Measurements from ENCODE around the gene RAB34. TPM values are rescaled to one million over a fixed set of nuclear protein-coding genes. Genes with fewer than 3 reads are reported as not detected.
A peak's percentile ranks its signal among the peaks of the same experiment; 100 is the strongest.

RAB34 gene
- total and polyA plus RNA-seq, 9 of the 15 experiments (the other 6 are each of a cell fraction or from before 2014, with no cell fraction given) = 0.07 to 3.8 (median 0.46) TPM; not detected in 1

- TF ChIP-seq STAT6 (CRISPR knock-in tag; IDR thresholded peaks at IDR 0.05) (no peak; the same call in 1 of the 2 replicates), FOXP1 (CRISPR knock-in tag; IDR thresholded peaks at IDR 0.05) (peak; percentile 88), YY1 (IDR thresholded peaks at IDR 0.05; ENCODE audit: borderline replicate concordance in 1 of 3, control insufficient read depth in 1 of 3, extremely low read depth in 1 of 3, insufficient read depth in 3 of 3, insufficient read length in 1 of 3, insufficient replicate concordance in 2 of 3, low read depth in 1 of 3, low read length in 2 of 3) (peak in 2 of 3 experiments; percentile 3 to 68), ZNF717 (CRISPR knock-in tag; IDR thresholded peaks at IDR 0.05) (no peak), ZNF76 (CRISPR knock-in tag; IDR thresholded peaks at IDR 0.05; ENCODE audit: borderline replicate concordance) (peak; percentile 71), CHD1 (IDR thresholded peaks at IDR 0.05; ENCODE audit: low read length) (peak; percentile 89), ATF7 (IDR thresholded peaks at IDR 0.05) (peak; percentile 41; the same call in 1 of the 2 replicates), SOX6 (IDR thresholded peaks at IDR 0.05) (peak; percentile 32; the same call in 1 of the 2 replicates), ZNF121 (CRISPR knock-in tag; conservative IDR thresholded peaks at IDR 0.05) (0 out of 2 replicates have a peak, but pooled peaks have one; percentile 24), RAD21 (CRISPR knock-in tag; conservative IDR thresholded peaks at IDR 0.05 in 1 of 2, IDR thresholded peaks at IDR 0.05 in 1 of 2) (no peak), CREB1 (IDR thresholded peaks at IDR 0.05) (peak; percentile 34; the same call in 1 of the 2 replicates), CREB1 (CRISPR knock-in tag; IDR thresholded peaks at IDR 0.05) (no peak), EP400 (IDR thresholded peaks at IDR 0.05) (no peak), TCF3 (CRISPR knock-in tag; IDR thresholded peaks at IDR 0.05) (peak; percentile 14; the same call in 1 of the 2 replicates), PURB (CRISPR knock-in tag; IDR thresholded peaks at IDR 0.05; ENCODE audit: low read depth) (0 out of 2 replicates have a peak, but pooled peaks have one; percentile 54), ZNF639 (CRISPR knock-in tag; conservative IDR thresholded peaks at IDR 0.05 in 1 of 2, IDR thresholded peaks at IDR 0.05 in 1 of 2) (peak in 1 of 2 experiments; percentile 60; a peak in 1 of 4 replicates), CCAR2 (IDR thresholded peaks at IDR 0.05; ENCODE audit: low read depth, low read length) (no peak), MYC (IDR thresholded peaks at IDR 0.05; ENCODE audit: low read depth, low read length) (peak; percentile 91), MYC (CRISPR knock-in tag; IDR thresholded peaks at IDR 0.05; ENCODE audit: borderline replicate concordance, low read depth) (peak; percentile 90; the same call in 1 of the 2 replicates), ZHX1 (conservative IDR thresholded peaks at IDR 0.05; ENCODE audit: low read length) (no peak), BHLHE40 (IDR thresholded peaks at IDR 0.05; ENCODE audit: low read length) (peak; percentile 95), SUPT5H (IDR thresholded peaks at IDR 0.05) (peak; percentile 72)
Measured at GRCh38 chr17:28725660-28726225, 8.1 kb upstream of the RAB34 start (continued).
